ENCODE data around the gene TTC9B. TPM values are rescaled to one million over a fixed set of nuclear protein-coding genes. Genes with fewer than 3 reads are reported as not detected.

The TTC9B gene
- total and polyA plus RNA-seq, 2 experiments from 2014 or later, result not detected

DNA sequence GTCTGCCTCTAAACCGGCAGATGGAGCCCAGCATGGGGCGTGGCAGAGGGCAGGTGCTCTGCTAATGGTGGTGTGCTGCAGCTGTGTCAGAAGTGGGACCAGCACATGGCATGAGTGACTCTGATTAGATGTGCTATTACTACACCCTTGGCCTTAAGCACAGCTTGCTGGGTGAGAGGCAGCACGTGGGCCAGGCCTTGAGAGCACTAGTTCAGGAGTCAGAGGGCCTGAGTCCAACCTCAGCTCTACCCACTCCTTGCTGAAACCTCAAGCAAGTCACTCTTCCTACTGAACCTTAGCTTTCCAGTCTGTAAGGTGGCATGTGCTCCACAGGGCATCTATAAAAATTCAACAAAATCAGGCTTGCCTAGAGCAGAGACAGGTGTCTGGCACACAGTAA is 44.2 kb upstream of the TTC9B start:
- Histone ChIP-seq H3K9me3 (ENCODE audit: low read depth) (no peaks in the 10 kb centered on the region), H3F3A (ENCODE audit: insufficient read depth) (peaks cover 8% of the 10 kb centered on the region; the same call in 1 of the 2 replicates), H3K4me2 (ENCODE audit: unreplicated experiment) (no peak overlapping the region), H3K4me1 (ENCODE audit: insufficient read depth) (no peaks in the 10 kb centered on the region), H3K9me2 (ENCODE audit: insufficient read depth) (no peaks in the 10 kb centered on the region), H3K9ac (no peak overlapping the region), H4K20me1 (ENCODE audit: insufficient read depth) (no peaks in the 10 kb centered on the region; the same call in 1 of the 2 replicates), H3K4me3 (no peak overlapping the region), H3K79me2 (ENCODE audit: insufficient read depth) (peaks cover 99% of the 10 kb centered on the region), H3K27me3 (replicated peaks; ENCODE audit: insufficient read depth) (no peaks in the 10 kb centered on the region), H3K36me3 (ENCODE audit: low read depth) (no peaks in the 10 kb centered on the region; the same call in 1 of the 2 replicates), H3K27ac (no peak overlapping the region), H2AFZ (no peak overlapping the region)
- in situ Hi-C loops (cut with MboI), result no loop called here
- DNase-seq, result no peak
- TF ChIP-seq EZH2phosphoT487 (IDR thresholded peaks at IDR 0.05; ENCODE audit: insufficient read depth, low read depth), result no peak
- TF ChIP-seq EZH2 (IDR thresholded peaks at IDR 0.05; ENCODE audit: insufficient read depth, poor library complexity, severe bottlenecking), result no peak
- 80 to 88% methylated on average over 3 of the region's 3 CpGs for WGBS, 2 experiments (ENCODE audit: low coverage in 1 of 2, low lambda C conversion rate in 2 of 2, missing lambda C conversion rate in 2 of 2)

GRCh38 chr19:40261631-40262030 is 43.4 kb upstream of the TTC9B start:
- H2AFZ ChIP-seq, result no peak overlapping the region
- H4K20me1 ChIP-seq (ENCODE audit: insufficient read depth), result no peaks in the 10 kb centered on the region; the same call in 1 of the 2 replicates
- H3K9me2 ChIP-seq (ENCODE audit: insufficient read depth), result no peaks in the 10 kb centered on the region
- DNase-seq, result peak; percentile 24
- no peaks in the 10 kb centered on the region; the same call in 1 of the 2 replicates for H3K36me3 ChIP-seq (ENCODE audit: low read depth)
- H3K9me3 ChIP-seq (ENCODE audit: low read depth), result no peaks in the 10 kb centered on the region
- no peak overlapping the region for H3K4me3 ChIP-seq
- H3K27me3 ChIP-seq (replicated peaks; ENCODE audit: insufficient read depth), result no peaks in the 10 kb centered on the region
- no peak overlapping the region for H3K27ac ChIP-seq
- in situ Hi-C loops (cut with MboI), result no loop called here
- H3F3A ChIP-seq (ENCODE audit: insufficient read depth), result peaks cover 8% of the 10 kb centered on the region; the same call in 1 of the 2 replicates
- no peak overlapping the region for H3K4me2 ChIP-seq (ENCODE audit: unreplicated experiment)
- H3K79me2 ChIP-seq (ENCODE audit: insufficient read depth), result peaks cover 99% of the 10 kb centered on the region
- WGBS, 2 experiments (ENCODE audit: low coverage in 1 of 2, low lambda C conversion rate in 2 of 2, missing lambda C conversion rate in 2 of 2), result 80 to 81% methylated on average over 8 of the region's 8 CpGs
- H3K4me1 ChIP-seq (ENCODE audit: insufficient read depth), result no peaks in the 10 kb centered on the region
- no peak overlapping the region for H3K9ac ChIP-seq
- TF ChIP-seq EZH2 (IDR thresholded peaks at IDR 0.05; ENCODE audit: insufficient read depth, poor library complexity, severe bottlenecking) (no peak), EZH2phosphoT487 (IDR thresholded peaks at IDR 0.05; ENCODE audit: insufficient read depth, low read depth) (no peak)

GRCh38 chr19:40257096-40257517 is 38.9 kb upstream of the TTC9B start:
- in situ Hi-C loops (cut with MboI), result no loop called here
- no peak for DNase-seq
- Histone ChIP-seq H3K9me3 (ENCODE audit: low read depth) (no peaks in the 10 kb centered on the region), H3K4me3 (no peak overlapping the region), H4K20me1 (ENCODE audit: insufficient read depth) (no peaks in the 10 kb centered on the region; the same call in 1 of the 2 replicates), H3K4me1 (ENCODE audit: insufficient read depth) (no peaks in the 10 kb centered on the region), H3K9ac (no peak overlapping the region), H3F3A (ENCODE audit: insufficient read depth) (peaks cover 8% of the 10 kb centered on the region; the same call in 1 of the 2 replicates), H3K79me2 (ENCODE audit: insufficient read depth) (peaks cover 99% of the 10 kb centered on the region), H3K36me3 (ENCODE audit: low read depth) (peaks cover 18% of the 10 kb centered on the region; the same call in 1 of the 2 replicates), H2AFZ (no peak overlapping the region), H3K9me2 (ENCODE audit: insufficient read depth) (no peaks in the 10 kb centered on the region), H3K27me3 (replicated peaks; ENCODE audit: insufficient read depth) (no peaks in the 10 kb centered on the region), H3K27ac (no peak overlapping the region), H3K4me2 (ENCODE audit: unreplicated experiment) (no peak overlapping the region)
- WGBS, 2 experiments (ENCODE audit: low coverage in 1 of 2, low lambda C conversion rate in 2 of 2, missing lambda C conversion rate in 2 of 2), result 86 to 90% methylated on average over 7 to 9 of the region's 9 CpGs
- TF ChIP-seq EZH2phosphoT487 (IDR thresholded peaks at IDR 0.05; ENCODE audit: insufficient read depth, low read depth), result no peak

DNA sequence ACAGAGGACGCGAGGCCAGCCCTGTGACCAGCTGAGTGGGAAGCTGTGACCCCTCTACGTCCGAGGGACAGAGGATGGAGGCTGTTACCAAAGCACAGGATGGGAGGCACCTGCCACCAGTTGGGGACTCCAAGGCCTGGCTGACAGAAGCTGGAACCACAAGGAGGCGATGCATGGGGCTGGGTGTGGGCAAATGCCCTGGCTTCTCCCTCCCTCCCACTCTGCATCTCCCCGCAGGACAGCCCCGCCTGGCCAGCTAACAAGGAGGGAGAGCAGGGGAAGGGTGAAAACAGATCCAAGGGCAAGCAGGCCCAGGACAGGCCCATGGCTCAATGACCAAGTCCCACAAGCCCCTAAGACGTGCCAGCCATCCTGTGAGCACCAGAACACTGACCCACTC is 38.3 kb upstream of the TTC9B start:
- Histone ChIP-seq H3K4me3 (no peak overlapping the region), H4K20me1 (ENCODE audit: insufficient read depth) (no peaks in the 10 kb centered on the region; the same call in 1 of the 2 replicates), H3K4me1 (ENCODE audit: insufficient read depth) (no peaks in the 10 kb centered on the region), H3K36me3 (ENCODE audit: low read depth) (peaks cover 18% of the 10 kb centered on the region; the same call in 1 of the 2 replicates), H3K27me3 (replicated peaks; ENCODE audit: insufficient read depth) (no peaks in the 10 kb centered on the region), H3K9ac (no peak overlapping the region), H3K9me3 (ENCODE audit: low read depth) (no peaks in the 10 kb centered on the region), H3K79me2 (ENCODE audit: insufficient read depth) (peaks cover 99% of the 10 kb centered on the region), H3K27ac (no peak overlapping the region), H3K4me2 (ENCODE audit: unreplicated experiment) (no peak overlapping the region), H2AFZ (no peak overlapping the region), H3F3A (ENCODE audit: insufficient read depth) (peaks cover 8% of the 10 kb centered on the region; the same call in 1 of the 2 replicates), H3K9me2 (ENCODE audit: insufficient read depth) (no peaks in the 10 kb centered on the region)
- WGBS, 2 experiments (ENCODE audit: low coverage in 1 of 2, low lambda C conversion rate in 2 of 2, missing lambda C conversion rate in 2 of 2), result 93 to 99% methylated on average over 8 of the region's 8 CpGs
- no peak for DNase-seq
- in situ Hi-C loops (cut with MboI), result no loop called here
- TF ChIP-seq EZH2phosphoT487 (IDR thresholded peaks at IDR 0.05; ENCODE audit: insufficient read depth, low read depth) (no peak), EZH2 (IDR thresholded peaks at IDR 0.05; ENCODE audit: insufficient read depth, poor library complexity, severe bottlenecking) (no peak)
